Endothelial cell of umbilical vein (primary cell): ENCODE measurements around the gene HOXA1. TPM values are rescaled to one million over a fixed set of nuclear protein-coding genes. Genes with fewer than 3 reads are reported as not detected.

ENCODE experiments used
- BruUV-seq: library from RNA; stranded (reverse); fragments of 400-500 nt; replicated peaks from 2 replicates; lab custom pipeline; 2021; lab: Mats Ljungman, UMichigan
- CTCF ChIA-PET: fragments of 300-600, 350-600 bp; sonication (Branson Sonifier 250); formaldehyde crosslinking; loops from one replicate; lab custom pipeline; 2021; ENCODE audit warnings: antibody characterized with exemption, inconsistent platforms; lab: Charles Lee
- POLR2A ChIA-PET: fragments of 300-600, 350-600 bp; sonication (Branson Sonifier 250); formaldehyde crosslinking; loops from one replicate; lab custom pipeline; 2021; ENCODE audit warnings: antibody characterized with exemption, inconsistent platforms; lab: Charles Lee
- DNase-seq: peaks from one replicate; pipeline ENCODE4 v3.0.0-alpha.2; 2011; ENCODE audit warnings: low read depth, low spot score
- FAIRE-seq: peaks from 2 replicates; lab custom pipeline; 2011; peaks lifted over from hg19 to GRCh38; lab: Jason Lieb, UNC
- H2AFZ ChIP-seq: 2 replicates; pipeline ENCODE4 v1.6.0; 2012; ENCODE audit warnings: low read depth, low read length, control low read depth, inconsistent platforms
- H3K27ac ChIP-seq: 2 replicates; pipeline ENCODE4 v1.5.1; 2011; ENCODE audit warnings: low read depth, mild to moderate bottlenecking, control low read depth, low read length, moderate library complexity; ENCODE audit not compliant: insufficient read depth
- H3K27me3 ChIP-seq, 2 experiments: 2 replicates each; pipeline versions ENCODE4 v1.6.0 to v1.6.1; 2011; ENCODE audit warnings: low read length in 2 of 2, mixed read lengths in 1 of 2; ENCODE audit not compliant: control insufficient read depth in 2 of 2, insufficient read depth in 2 of 2
- H3K36me3 ChIP-seq, 2 experiments: 2 replicates in 1 of 2; 3 replicates in 1 of 2; pipeline ENCODE4 v1.5.1; 2011; ENCODE audit warnings: low read length in 2 of 2, mild to moderate bottlenecking in 1 of 2, moderate library complexity in 1 of 2; ENCODE audit not compliant: control insufficient read depth in 2 of 2, insufficient read depth in 2 of 2; ENCODE audit errors: extremely low read depth in 1 of 2
- H3K4me1 ChIP-seq: 3 replicates; pipeline ENCODE4 v1.5.1; 2011; ENCODE audit warnings: mild to moderate bottlenecking, low read length; ENCODE audit not compliant: control insufficient read depth, insufficient read depth; ENCODE audit errors: extremely low read depth
- H3K4me2 ChIP-seq: 2 replicates; pipeline ENCODE4 v1.6.1; 2011; ENCODE audit warnings: low read length, control low read depth, mixed read lengths; ENCODE audit not compliant: insufficient read depth
- H3K4me3 ChIP-seq, 3 experiments: fragments of 200-600 bp in 1 of 3; sonication (generic), shearing (Covaris generic) in 1 of 3; replicated peaks in 1 of 3; 2 replicates each; pipeline ENCODE4 v1.5.1; 2011 to 2016; ENCODE audit warnings: control low read depth in 3 of 3, low read length in 3 of 3, mild to moderate bottlenecking in 2 of 3, inconsistent platforms in 1 of 3, low read depth in 1 of 3, moderate library complexity in 1 of 3; ENCODE audit not compliant: insufficient read depth in 1 of 3
- H3K79me2 ChIP-seq: 2 replicates; pipeline ENCODE4 v1.6.0; 2012; ENCODE audit warnings: low read length, inconsistent platforms; ENCODE audit not compliant: control insufficient read depth, insufficient read depth
- H3K9ac ChIP-seq: replicated peaks from 2 replicates; pipeline ENCODE3; 2011; ENCODE audit warnings: low read length, control low read depth; ENCODE audit not compliant: insufficient read depth; ENCODE audit errors: extremely low read depth
- H3K9me1 ChIP-seq: replicated peaks from 3 replicates; pipeline ENCODE4 v1.6.0; 2011; ENCODE audit warnings: mild to moderate bottlenecking, low read length; ENCODE audit not compliant: control insufficient read depth, insufficient read depth; ENCODE audit errors: extremely low read depth
- H3K9me3 ChIP-seq: replicated peaks from 2 replicates; pipeline ENCODE4 v1.5.1; 2012; ENCODE audit warnings: low read length, inconsistent platforms; ENCODE audit not compliant: control insufficient read depth, insufficient read depth
- H4K20me1 ChIP-seq: replicated peaks from 2 replicates; pipeline ENCODE3; 2011; ENCODE audit warnings: mild to moderate bottlenecking, low read length; ENCODE audit not compliant: control insufficient read depth, insufficient read depth; ENCODE audit errors: extremely low read depth
- EZH2 ChIP-seq: IDR thresholded peaks from 2 replicates; pipeline ENCODE4 v1.6.1; 2012; ENCODE audit warnings: borderline replicate concordance, low read depth, mild to moderate bottlenecking, moderate library complexity, low read length, inconsistent platforms; ENCODE audit not compliant: severe bottlenecking
- FOS ChIP-seq: IDR thresholded peaks from 2 replicates; pipeline ENCODE4 v1.6.1; 2011; ENCODE audit warnings: mild to moderate bottlenecking, low read length, moderate library complexity, borderline replicate concordance; ENCODE audit not compliant: insufficient read depth
- GATA2 ChIP-seq: IDR thresholded peaks from 2 replicates; pipeline ENCODE4 v1.7.0; 2011; ENCODE audit warnings: low read depth, mild to moderate bottlenecking, moderate library complexity, mixed read lengths, low read length; ENCODE audit not compliant: insufficient read length, insufficient read depth
- JUN ChIP-seq: IDR thresholded peaks from 2 replicates; pipeline ENCODE4 v1.6.1; 2011; ENCODE audit warnings: borderline replicate concordance, low read depth; ENCODE audit not compliant: insufficient read length, insufficient read depth
- MAX ChIP-seq: IDR thresholded peaks from 2 replicates; pipeline ENCODE4 v1.6.1; 2011; ENCODE audit not compliant: insufficient read depth, insufficient read length
- MYC ChIP-seq: IDR thresholded peaks from one replicate; pipeline ENCODE4 v1.6.1; 2011; ENCODE audit warnings: mild to moderate bottlenecking, low read depth, low read length
- POLR2A ChIP-seq: IDR thresholded peaks from 2 replicates; pipeline ENCODE4 v1.6.1; 2012; ENCODE audit warnings: low read depth, mild to moderate bottlenecking, control low read depth, low read length
- POLR2AphosphoS5 ChIP-seq: IDR thresholded peaks from 2 replicates; pipeline ENCODE4 v1.6.1; 2012; ENCODE audit warnings: low read depth, mild to moderate bottlenecking, control low read depth, low read length, moderate library complexity; ENCODE audit not compliant: insufficient read depth
- dilution Hi-C: fragments of 300-500 bp; cut with MboI; formaldehyde crosslinking; loops from one replicate; pipeline ENCODE4 v1.15.0; 2019; ENCODE audit warnings: low sequenced_read_pairs; ENCODE audit not compliant: extremely low pct_ligation_motif_present
- intact Hi-C: fragments of 100-400 bp; cut with micrococcal nuclease; formaldehyde crosslinking; loops from one replicate; pipeline ENCODE4 v1.10.0; 2022
- polyA plus RNA-seq, 4 experiments: library from polyadenylated mRNA; depleted of rRNA in 3 of 4; stranded (reverse) in 3 of 4; unstranded in 1 of 4; fragments of >200 nt; gene quantifications; 2 replicates each; pipeline versions ENCODE4 v1.2.1 to v1.2.3, GENCODE V29; 2011 to 2012; ENCODE audit warnings: missing spikeins in 1 of 4
- total RNA-seq: library from RNA; stranded (reverse); gene quantifications from 2 replicates; pipeline ENCODE4 v1.2.3, GENCODE V29; 2021
- TF ChIP-seq, protein P1 (sequence below), 2 donors: IDR thresholded peaks; 1 replicate in 1 of 2; 2 replicates in 1 of 2; pipeline ENCODE4 v1.5.1; 2011; ENCODE audit warnings: low read length in 2 of 2, mild to moderate bottlenecking in 2 of 2, moderate library complexity in 2 of 2, control low read depth in 1 of 2, inconsistent platforms in 1 of 2, low read depth in 1 of 2; ENCODE audit not compliant: insufficient read depth in 1 of 2; ENCODE audit errors: extremely low read depth in 1 of 2

Gene HOXA1
- total and polyA plus RNA-seq, 2 donors (not counting 3 experiments of a cell fraction or from before 2014, with no cell fraction given), result 1.2 to 2.4 TPM

- Histone ChIP-seq H3K27me3 (peaks cover 0 to 2% of the 10 kb centered on the region in 2 experiments), H3K9me3 (no peaks in the 10 kb centered on the region), H2AFZ (no peak overlapping the region), H3K4me3 (no peak overlapping the region), H3K36me3 (no peaks in the 10 kb centered on the region), H3K9ac (no peak overlapping the region), H4K20me1 (no peaks in the 10 kb centered on the region), H3K4me2 (no peak overlapping the region), H3K79me2 (no peaks in the 10 kb centered on the region), H3K27ac (no peak overlapping the region), H3K9me1 (no peaks in the 10 kb centered on the region), H3K4me1 (no peaks in the 10 kb centered on the region)
- CTCF ChIA-PET, result interaction anchor here (0.7 to 1.4 kb wide), 3 partner anchors 10 to 25 kb away, joined by 3 to 4 read pairs (median 3); no protein-coding TSS in a partner anchor
- POLR2A ChIA-PET, result no interaction called here
- BruUV-seq, result no TSS peak
- TF ChIP-seq, protein P1, sequence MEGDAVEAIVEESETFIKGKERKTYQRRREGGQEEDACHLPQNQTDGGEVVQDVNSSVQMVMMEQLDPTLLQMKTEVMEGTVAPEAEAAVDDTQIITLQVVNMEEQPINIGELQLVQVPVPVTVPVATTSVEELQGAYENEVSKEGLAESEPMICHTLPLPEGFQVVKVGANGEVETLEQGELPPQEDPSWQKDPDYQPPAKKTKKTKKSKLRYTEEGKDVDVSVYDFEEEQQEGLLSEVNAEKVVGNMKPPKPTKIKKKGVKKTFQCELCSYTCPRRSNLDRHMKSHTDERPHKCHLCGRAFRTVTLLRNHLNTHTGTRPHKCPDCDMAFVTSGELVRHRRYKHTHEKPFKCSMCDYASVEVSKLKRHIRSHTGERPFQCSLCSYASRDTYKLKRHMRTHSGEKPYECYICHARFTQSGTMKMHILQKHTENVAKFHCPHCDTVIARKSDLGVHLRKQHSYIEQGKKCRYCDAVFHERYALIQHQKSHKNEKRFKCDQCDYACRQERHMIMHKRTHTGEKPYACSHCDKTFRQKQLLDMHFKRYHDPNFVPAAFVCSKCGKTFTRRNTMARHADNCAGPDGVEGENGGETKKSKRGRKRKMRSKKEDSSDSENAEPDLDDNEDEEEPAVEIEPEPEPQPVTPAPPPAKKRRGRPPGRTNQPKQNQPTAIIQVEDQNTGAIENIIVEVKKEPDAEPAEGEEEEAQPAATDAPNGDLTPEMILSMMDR (IDR thresholded peaks at IDR 0.05; ENCODE audit: extremely low read depth in 1 of 2, insufficient read depth in 1 of 2, low read depth in 1 of 2, low read length in 2 of 2), result no peak
- TF ChIP-seq EZH2, result no peak
- TF ChIP-seq GATA2, result no peak
- TF ChIP-seq JUN, result no peak
- no peak for TF ChIP-seq POLR2AphosphoS5
- dilution Hi-C loops (no loop called here), intact Hi-C loops (no loop called here)
- FAIRE-seq (no peak), DNase-seq (no peak)
These were observed 12.2 kb downstream of the HOXA1 start for GRCh38 chr7:27083646-27084045.

DNA sequence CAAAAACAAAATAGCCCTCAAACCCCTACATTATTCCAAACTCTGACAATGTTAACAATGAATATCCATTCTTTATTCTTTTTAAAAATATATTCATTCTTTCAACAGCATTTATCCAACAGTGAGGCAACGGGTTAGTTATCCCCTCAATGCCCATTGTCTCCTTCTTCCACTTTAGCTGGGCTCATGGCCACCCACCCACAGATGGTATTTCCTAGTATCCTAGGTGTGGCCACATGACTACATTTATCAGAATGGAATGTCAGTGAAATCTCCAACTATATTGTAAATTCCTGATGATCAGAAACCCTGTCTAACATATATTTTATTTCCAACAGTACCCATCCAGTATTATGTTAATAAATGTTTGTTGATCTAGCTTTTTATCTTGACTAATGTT, 13.6 kb downstream of the HOXA1 start:
- H3K27ac ChIP-seq, result no peak overlapping the region
- no peaks in the 10 kb centered on the region for H3K36me3 ChIP-seq
- intact Hi-C loops (no loop called here), dilution Hi-C loops (no loop called here)
- FAIRE-seq (no peak), DNase-seq (no peak)
- no peaks in the 10 kb centered on the region for H3K27me3 ChIP-seq
- no peaks in the 10 kb centered on the region for H3K9me1 ChIP-seq
- H3K4me3 ChIP-seq, result no peak overlapping the region
- POLR2A ChIA-PET, result no interaction called here
- TF ChIP-seq JUN (no peak), FOS (no peak), POLR2AphosphoS5 (no peak), POLR2A (no peak), MYC (no peak), MAX (no peak), EZH2 (no peak), GATA2 (no peak)
- TF ChIP-seq, protein P1 (IDR thresholded peaks at IDR 0.05; ENCODE audit: extremely low read depth in 1 of 2, insufficient read depth in 1 of 2, low read depth in 1 of 2, low read length in 2 of 2), result no peak
- CTCF ChIA-PET, result interaction anchor here (1.4 to 1.7 kb wide), 2 partner anchors 9 to 16 kb away, joined by 4 to 5 read pairs; no protein-coding TSS in a partner anchor
- no peak overlapping the region for H3K9ac ChIP-seq
- no TSS peak for BruUV-seq
- H3K4me2 ChIP-seq, result no peak overlapping the region
- no peaks in the 10 kb centered on the region for H3K4me1 ChIP-seq
- H4K20me1 ChIP-seq, result no peaks in the 10 kb centered on the region
- no peaks in the 10 kb centered on the region for H3K79me2 ChIP-seq
- H3K9me3 ChIP-seq, result no peaks in the 10 kb centered on the region
- no peak overlapping the region for H2AFZ ChIP-seq
